Measurements from ENCODE around the gene PLB1.
"Not testable (repeated sequence)": the region's sequence is repeated elsewhere in the genome, so short reads cannot be mapped to it uniquely, and the experiment has no call there.

PLB1 gene

GRCh38 chr2:28653892-28654662 lies 158.2 kb downstream of the PLB1 start:
- no peak for DNase-seq

- DNase-seq: no peak
These were observed 158.9 kb downstream of the PLB1 start for GRCh38 chr2:28654663-28655320.

GRCh38 chr2:28656937-28657615 lies 161.2 kb downstream of the PLB1 start:
- no peak for DNase-seq

GRCh38 chr2:28658369-28658768 lies 162.5 kb downstream of the PLB1 start:
- no peak for DNase-seq

- no peak for DNase-seq
These were observed 163.3 kb downstream of the PLB1 start for GRCh38 chr2:28659127-28659526.

- DNase-seq: no peak
These were observed 165.7 kb downstream of the PLB1 start for GRCh38 chr2:28661589-28662001.

- DNase-seq: no peak
These were observed 166.2 kb downstream of the PLB1 start for GRCh38 chr2:28662044-28662443.

- no peak for DNase-seq
These were observed 166.8 kb downstream of the PLB1 start for GRCh38 chr2:28662468-28663181.

GRCh38 chr2:28663359-28663758 lies 167.5 kb downstream of the PLB1 start:
- DNase-seq: no peak

GRCh38 chr2:28664120-28664842 lies 168.4 kb downstream of the PLB1 start:
- no peak for DNase-seq

- DNase-seq: no peak
These were observed 169.3 kb downstream of the PLB1 start for GRCh38 chr2:28665041-28665704.

GRCh38 chr2:28665811-28666377 lies 170.0 kb downstream of the PLB1 start:
- DNase-seq: not testable (repeated sequence)

GRCh38 chr2:28666496-28667184 lies 170.8 kb downstream of the PLB1 start:
- DNase-seq: no peak

GRCh38 chr2:28667261-28667660 lies 171.4 kb downstream of the PLB1 start:
- DNase-seq: no peak

- no peak for DNase-seq
These were observed 172.4 kb downstream of the PLB1 start for GRCh38 chr2:28668106-28668814.

- no peak for DNase-seq
These were observed 173.0 kb downstream of the PLB1 start for GRCh38 chr2:28668880-28669279.

- peak; percentile 2 for DNase-seq
These were observed 175.0 kb downstream of the PLB1 start for GRCh38 chr2:28670856-28671255.

GRCh38 chr2:28673338-28673737 lies 177.5 kb downstream of the PLB1 start:
- DNase-seq: no peak

- no peak for DNase-seq
These were observed 178.3 kb downstream of the PLB1 start for GRCh38 chr2:28674062-28674712.

GRCh38 chr2:28674713-28675068 lies 178.8 kb downstream of the PLB1 start:
- DNase-seq: no peak

Measured in NCI-H1105 treated with DMSO at 0.1 percent for 48 hours (cell line).